HG03025 (cell line): ENCODE data around the gene GPR157.
"Not testable (repeated sequence)": the region's sequence is repeated elsewhere in the genome, so short reads cannot be mapped to it uniquely, and the experiment has no call there.

Experiments used
- ATAC-seq: cut with Tn5 transposase; IDR thresholded peaks from one replicate; pipeline ENCODE4 v1.9.1; 2021; ENCODE audit warnings: mild to moderate bottlenecking, moderate library complexity; ENCODE audit not compliant: unreplicated experiment, low FRiP score

GPR157 gene

DNA sequence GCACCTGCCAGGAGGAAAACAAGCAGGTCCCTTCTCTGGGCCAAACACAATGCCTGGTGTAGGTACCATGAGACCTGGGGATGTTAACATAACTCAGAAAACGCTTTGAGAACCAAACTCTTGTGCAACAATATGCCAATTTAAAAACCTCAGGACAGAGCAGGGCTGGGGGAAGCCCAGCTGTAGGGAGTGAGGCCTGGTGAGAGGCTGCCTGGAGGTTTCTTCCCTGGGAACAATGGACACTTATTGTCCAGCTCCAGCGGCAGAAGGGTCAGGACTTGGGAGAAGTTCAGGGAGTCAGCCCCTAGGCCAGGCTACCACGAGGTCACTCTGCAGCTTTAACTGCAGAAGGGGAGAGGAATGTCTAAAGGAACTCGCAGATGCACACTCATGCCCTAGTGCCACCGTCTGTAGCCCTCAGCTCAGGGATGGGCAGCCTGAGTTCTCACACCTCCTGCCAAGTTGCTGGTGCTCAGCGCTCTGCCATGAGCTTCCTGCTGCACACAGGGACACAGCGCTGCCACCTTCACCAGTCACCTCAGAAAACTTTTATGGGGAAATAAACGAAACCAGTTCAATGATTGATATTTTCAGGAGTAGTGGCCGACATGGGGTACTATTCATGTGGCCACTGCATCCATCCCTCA is 8.5 kb downstream of the GPR157 start:
- ATAC-seq: no peak

DNA sequence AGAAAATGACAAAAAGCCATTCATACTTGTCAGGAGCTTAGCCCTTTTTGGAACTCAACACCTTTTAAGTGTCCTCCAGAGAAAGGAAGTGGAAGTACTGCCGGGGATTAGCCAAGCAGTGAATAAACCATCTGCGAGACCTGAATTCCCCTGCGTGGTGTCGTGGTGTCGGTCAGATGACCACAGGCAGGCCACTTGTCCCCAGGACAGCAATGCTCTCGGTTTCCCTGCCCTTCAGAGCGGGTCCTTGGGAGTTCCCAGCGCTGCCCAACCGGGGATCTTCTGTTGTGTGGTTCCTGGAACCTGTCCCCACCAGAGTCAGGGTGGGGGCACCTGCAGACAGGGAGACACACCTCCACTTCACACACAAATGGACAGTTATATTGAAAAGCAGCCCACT is 9.2 kb downstream of the GPR157 start:
- ATAC-seq: no peak

- ATAC-seq: no peak
Observed at GRCh38 chr1:9118186-9118585, 10.7 kb downstream of the GPR157 start.

DNA sequence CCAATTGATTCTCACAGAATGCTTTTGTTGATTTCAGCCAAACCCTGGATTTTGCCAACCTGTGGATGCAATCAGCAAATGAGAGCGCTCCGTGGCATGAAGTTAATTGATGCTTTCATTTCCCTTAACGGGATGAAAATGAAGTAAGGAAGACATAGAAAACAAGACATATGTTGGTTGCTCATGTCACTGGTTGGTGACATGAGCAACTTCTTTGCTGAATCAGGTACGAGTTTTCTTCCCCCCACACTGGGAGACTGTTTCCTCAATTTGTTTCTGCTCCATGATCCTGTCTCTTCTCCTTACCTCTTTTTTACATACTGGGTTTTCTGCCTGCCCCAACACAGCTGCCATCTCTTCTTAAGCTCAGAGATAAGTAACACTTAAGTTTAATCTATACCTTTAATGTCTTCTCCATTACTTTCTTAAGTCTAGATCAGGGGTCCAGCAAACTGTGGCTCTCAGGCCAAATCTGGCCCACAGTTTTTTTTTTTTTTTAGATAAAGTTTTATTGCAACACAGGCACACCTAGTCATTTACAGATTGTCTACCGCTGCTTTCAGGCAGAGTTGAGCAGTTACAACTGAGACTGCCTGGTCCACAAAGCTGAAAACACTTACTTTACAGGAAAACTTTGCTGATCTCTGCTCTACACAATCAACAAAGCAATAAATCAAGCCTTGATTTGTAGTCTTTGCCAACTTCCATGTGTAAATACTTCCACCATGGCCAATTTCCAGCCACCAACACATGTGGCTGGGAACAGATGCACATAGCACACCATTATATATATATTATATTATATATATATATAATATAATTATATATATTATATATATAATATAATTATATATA is 13.3 kb downstream of the GPR157 start:
- ATAC-seq: no peak

- no peak for ATAC-seq
Observed at GRCh38 chr1:9112961-9113880, 15.7 kb downstream of the GPR157 start.

DNA sequence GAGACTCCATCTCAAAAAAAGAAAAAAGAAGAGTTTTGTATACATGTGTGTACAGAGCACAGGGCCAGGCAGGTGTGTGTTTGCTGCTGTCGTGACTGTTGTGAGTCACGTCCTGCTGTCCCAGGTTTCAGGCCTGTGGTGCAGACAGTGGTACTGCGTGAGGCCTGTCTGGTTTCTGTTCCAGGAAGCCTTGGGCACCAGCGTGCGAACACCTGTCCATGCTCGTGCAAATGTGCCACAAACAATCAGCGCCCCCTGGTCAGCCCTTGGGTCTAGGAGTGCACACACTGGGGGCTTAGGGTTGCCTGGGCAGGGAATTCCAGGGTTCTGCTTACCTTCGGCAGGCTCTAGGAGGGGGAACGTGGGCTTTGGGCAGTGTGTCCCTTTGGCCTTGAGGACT is 16.9 kb downstream of the GPR157 start:
- ATAC-seq: no peak

DNA sequence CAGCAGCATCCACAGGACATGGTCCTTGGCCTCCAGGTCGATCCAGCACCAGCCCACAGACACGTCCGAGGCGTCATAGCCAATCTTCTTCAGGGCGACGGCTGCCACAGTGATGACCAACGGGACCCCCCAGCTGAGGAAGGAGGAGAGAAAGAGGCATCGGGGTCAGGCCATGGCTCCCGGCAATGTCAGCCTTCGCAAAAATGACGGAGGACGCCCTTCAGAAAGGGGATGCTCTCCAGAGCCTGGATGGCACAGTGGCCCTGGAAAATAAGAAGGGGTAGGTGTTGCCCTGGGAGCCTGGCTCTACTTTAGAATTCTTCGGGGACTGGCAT is 17.6 kb downstream of the GPR157 start:
- no peak for ATAC-seq

GRCh38 chr1:9110669-9111356 is 18.1 kb downstream of the GPR157 start:
- ATAC-seq: no peak

DNA sequence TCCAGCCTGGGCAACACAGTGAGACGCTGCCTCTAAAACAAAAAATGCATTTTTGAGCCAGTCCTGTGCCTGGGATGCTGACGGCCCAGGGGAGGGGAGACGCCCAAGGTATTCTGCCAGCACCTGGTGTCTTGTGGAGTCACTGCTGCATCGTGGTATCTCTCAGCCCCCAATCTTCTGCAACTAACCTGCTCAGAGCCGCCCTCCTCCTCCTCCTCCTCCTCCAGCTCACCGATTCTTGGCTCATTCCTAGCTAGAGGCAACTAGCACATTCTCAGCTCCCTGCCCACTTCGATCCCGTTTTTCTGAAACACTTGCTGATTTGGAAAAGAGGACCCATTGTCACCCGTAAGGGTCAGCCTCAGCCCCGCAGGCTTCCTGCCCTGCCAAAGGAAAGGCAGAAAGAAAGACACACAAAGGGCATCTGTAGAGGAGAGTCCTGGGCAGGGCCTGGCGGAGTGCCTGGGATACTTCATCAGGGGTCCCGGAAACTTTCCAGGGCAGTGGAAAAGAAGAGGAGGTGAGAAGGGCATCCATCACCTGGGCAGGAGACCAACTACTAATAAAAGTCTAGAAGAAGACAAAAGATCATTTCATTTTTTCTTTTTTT is 20.7 kb downstream of the GPR157 start:
- no peak for ATAC-seq

- ATAC-seq: no peak
Observed at GRCh38 chr1:9107136-9107535, 21.8 kb downstream of the GPR157 start.

- ATAC-seq: no peak
Observed at GRCh38 chr1:9106286-9106685, 22.6 kb downstream of the GPR157 start.

DNA sequence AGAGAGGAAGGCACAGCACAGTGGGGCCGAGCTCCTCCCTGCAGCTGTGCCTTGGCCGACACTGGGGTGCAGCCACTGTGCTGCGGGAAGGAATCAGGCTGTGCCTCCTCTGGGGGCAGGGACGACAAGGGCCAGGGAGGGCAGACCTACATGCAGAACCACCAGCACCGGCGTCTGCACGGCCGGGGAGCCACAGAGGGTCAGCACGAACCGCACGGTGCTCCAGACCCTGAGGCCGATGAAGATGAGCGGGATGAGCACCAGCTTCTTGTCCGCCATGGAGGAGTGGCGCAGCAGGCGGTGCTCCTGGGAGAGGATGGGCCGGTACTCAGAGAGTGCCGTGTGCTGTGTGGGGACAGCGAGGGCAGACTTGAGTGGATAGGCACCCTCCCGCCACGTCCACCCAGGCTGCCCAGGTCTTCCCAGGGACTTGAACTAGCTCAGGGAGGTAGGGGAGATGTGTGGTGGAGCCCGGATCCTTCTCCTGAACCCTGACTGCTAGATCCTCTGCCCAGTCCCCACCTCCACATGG is 23.5 kb downstream of the GPR157 start:
- ATAC-seq: no peak

DNA sequence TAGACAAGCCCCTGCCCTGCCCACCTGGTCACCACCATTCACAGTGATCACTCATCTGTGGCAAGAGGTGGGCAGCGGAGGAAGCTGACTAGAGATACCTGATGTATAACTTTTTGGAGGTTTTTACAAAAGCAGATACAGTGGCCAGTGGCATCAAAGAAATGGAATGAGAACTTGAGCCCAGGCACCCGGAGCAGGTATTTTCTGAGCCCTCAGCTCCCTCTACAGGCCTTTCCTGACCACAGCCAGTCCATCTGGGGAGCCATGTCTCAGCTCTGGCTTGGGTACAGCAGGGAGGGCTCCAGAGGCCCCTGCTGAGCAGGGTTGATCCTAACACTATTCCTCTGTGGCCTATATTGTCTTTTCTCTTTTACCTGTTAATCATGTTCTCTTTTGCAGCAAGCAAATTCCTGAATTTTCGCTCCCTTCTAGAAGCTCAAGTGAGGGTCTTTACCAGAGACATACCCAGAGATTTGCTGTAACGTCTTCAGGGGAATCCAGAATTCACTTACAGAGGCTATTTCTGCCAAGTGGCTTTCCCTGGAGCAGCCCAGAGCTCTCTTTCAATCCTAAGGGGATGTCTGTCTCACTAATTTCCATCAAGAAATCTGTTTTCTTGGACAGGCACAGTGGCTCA is 27.3 kb downstream of the GPR157 start:
- no peak for ATAC-seq

DNA sequence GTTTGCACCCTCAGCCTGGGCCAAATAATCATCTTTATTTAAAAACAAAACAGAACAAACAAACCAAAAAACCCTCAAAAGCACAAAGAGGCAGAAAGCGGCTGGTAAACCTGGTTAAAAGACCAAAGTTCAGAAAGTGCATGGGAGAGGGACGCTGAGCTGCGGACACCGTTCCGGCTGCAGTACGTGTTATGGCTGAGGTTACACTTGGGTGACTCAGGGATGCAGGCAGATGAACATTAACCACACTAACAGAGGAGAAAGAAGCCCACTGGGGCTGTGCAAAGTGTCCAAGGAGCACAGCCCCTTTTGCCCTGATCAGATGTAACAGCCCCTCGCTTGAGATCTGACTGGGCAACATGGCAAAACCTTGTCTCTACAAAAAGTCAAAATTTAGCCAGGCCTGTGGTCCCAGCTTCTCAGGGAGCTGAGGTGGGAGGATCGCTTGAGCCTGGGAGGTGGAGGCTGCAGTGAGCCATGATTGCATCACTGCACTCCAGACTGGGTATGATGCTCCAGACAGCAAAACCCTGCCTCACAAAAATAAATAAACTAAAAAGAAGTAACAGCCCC is 28.3 kb downstream of the GPR157 start:
- no peak for ATAC-seq

GRCh38 chr1:9099555-9099954 is 29.3 kb downstream of the GPR157 start:
- ATAC-seq: no peak

- ATAC-seq: no peak
Observed at GRCh38 chr1:9097947-9098705, 30.8 kb downstream of the GPR157 start.

GRCh38 chr1:9095818-9096217 is 33.1 kb downstream of the GPR157 start:
- no peak for ATAC-seq

GRCh38 chr1:9093996-9094595 is 34.8 kb downstream of the GPR157 start:
- ATAC-seq: not testable (repeated sequence)
